ENCODE measurements around the gene ZNF408. TPM values are rescaled to one million over a fixed set of nuclear protein-coding genes. Genes with fewer than 3 reads are reported as not detected.
"Not testable (repeated sequence)": the region's sequence is repeated elsewhere in the genome, so short reads cannot be mapped to it uniquely, and the experiment has no call there.

Gene ZNF408
- total RNA-seq, 2 experiments from 2014 or later: 17.1 to 17.5 TPM

GRCh38 chr11:46710821-46711269, 10.0 kb downstream of the ZNF408 start:
- CTCF ChIA-PET: no interaction called here
- POLR2A ChIA-PET: interaction anchor here (1.4 kb wide), 1 partner anchor 10 kb away, joined by 3 read pairs; the partner anchor contains the start of genes ARHGAP1 and ZNF408
- Mint-ChIP-seq H3K9me3 (no peaks in the 10 kb centered on the region), H3K27me3 (no peaks in the 10 kb centered on the region), H3K4me3 (no peak overlapping the region), H3K27ac (no peak overlapping the region), H3K4me1 (no peaks in the 10 kb centered on the region), H3K36me3 (ENCODE audit: low read depth) (peaks cover 19% of the 10 kb centered on the region)
- DNase-seq: no peak

- no peaks in the 10 kb centered on the region for H3K4me1 Mint-ChIP-seq
- H3K27me3 Mint-ChIP-seq: no peaks in the 10 kb centered on the region
- no peak overlapping the region for H3K27ac Mint-ChIP-seq
- no peaks in the 10 kb centered on the region for H3K9me3 Mint-ChIP-seq
- H3K36me3 Mint-ChIP-seq (ENCODE audit: low read depth): peaks cover 14% of the 10 kb centered on the region
- ChIA-PET POLR2A (interaction anchor here (1.4 kb wide), 1 partner anchor 11 kb away, joined by 3 read pairs; the partner anchor contains the start of genes ARHGAP1 and ZNF408), CTCF (no interaction called here)
- no peak for DNase-seq
- H3K4me3 Mint-ChIP-seq: no peak overlapping the region
Measured at GRCh38 chr11:46711303-46711702, 10.5 kb downstream of the ZNF408 start.

- Mint-ChIP-seq H3K27me3 (no peaks in the 10 kb centered on the region), H3K4me3 (no peak overlapping the region), H3K4me1 (peaks cover under 1% of the 10 kb centered on the region), H3K9me3 (no peaks in the 10 kb centered on the region), H3K36me3 (ENCODE audit: low read depth) (no peaks in the 10 kb centered on the region), H3K27ac (no peak overlapping the region)
- ChIA-PET POLR2A (interaction anchor here (1.4 kb wide), 1 partner anchor 42 kb away, joined by 3 read pairs; no protein-coding TSS in a partner anchor), CTCF (interaction anchor here (1.0 kb wide), 1 partner anchor 11 kb away, joined by 3 read pairs; no protein-coding TSS in a partner anchor)
- DNase-seq: no peak
Measured at GRCh38 chr11:46712874-46713576, 12.2 kb downstream of the ZNF408 start.

GRCh38 chr11:46717825-46718154, 17.0 kb downstream of the ZNF408 start:
- ChIA-PET POLR2A (interaction anchor here (1.5 to 1.6 kb wide), 2 partner anchors 14 to 17 kb away, joined by 4 to 7 read pairs; partner anchors contain the start of genes ARHGAP1 and ZNF408), CTCF (interaction anchor here (1.7 kb wide), 1 partner anchor 189 kb away, joined by 6 read pairs; no protein-coding TSS in a partner anchor)
- H3K4me3 Mint-ChIP-seq; H3K4me1 Mint-ChIP-seq; H3K27me3 Mint-ChIP-seq; DNase-seq; H3K36me3 Mint-ChIP-seq (ENCODE audit: low read depth); H3K9me3 Mint-ChIP-seq; H3K27ac Mint-ChIP-seq: not testable (repeated sequence)

- ChIA-PET POLR2A (interaction anchor here (1.2 to 1.5 kb wide), 2 partner anchors 15 to 52 kb away, joined by 3 to 4 read pairs; no protein-coding TSS in a partner anchor), CTCF (no interaction called here)
- Mint-ChIP-seq H3K27ac (no peak overlapping the region), H3K4me1 (peaks cover 8% of the 10 kb centered on the region), H3K27me3 (no peaks in the 10 kb centered on the region), H3K4me3 (no peak overlapping the region), H3K36me3 (ENCODE audit: low read depth) (no peaks in the 10 kb centered on the region), H3K9me3 (no peaks in the 10 kb centered on the region)
- no peak for DNase-seq
Measured at GRCh38 chr11:46718155-46719019, 17.6 kb downstream of the ZNF408 start.

- no peak for DNase-seq
- POLR2A ChIA-PET: interaction anchor here (1.2 to 1.5 kb wide), 2 partner anchors 16 to 52 kb away, joined by 3 to 4 read pairs; no protein-coding TSS in a partner anchor
- no peak within 1 kb of the TSS for H3K27ac Mint-ChIP-seq
Measured at GRCh38 chr11:46719048-46719542, 18.3 kb downstream of the ZNF408 start, which contains the start of gene F2. F2 (plus strand) TSS chr11:46719213; CDS start chr11:46719236, 23 bp downstream.

GRCh38 chr11:46719543-46720218, 18.9 kb downstream of the ZNF408 start:
- Mint-ChIP-seq H3K4me1 (peaks cover 8% of the 10 kb centered on the region), H3K27ac (no peak overlapping the region), H3K36me3 (ENCODE audit: low read depth) (no peaks in the 10 kb centered on the region), H3K9me3 (no peaks in the 10 kb centered on the region), H3K27me3 (no peaks in the 10 kb centered on the region), H3K4me3 (no peak overlapping the region)
- POLR2A ChIA-PET: interaction anchor here (1.2 to 1.5 kb wide), 2 partner anchors 16 to 51 kb away, joined by 3 to 4 read pairs; no protein-coding TSS in a partner anchor
- DNase-seq: no peak
- CTCF ChIA-PET: no interaction called here

More at GRCh38 chr11:46719048-46719542, 18.3 kb downstream of the ZNF408 start, which contains the start of gene F2:
- CTCF ChIA-PET: no interaction called here
- Mint-ChIP-seq H3K27me3 (no peaks in the 10 kb centered on the region), H3K4me3 (no peak within 1 kb of the TSS), H3K9me3 (no peaks in the 10 kb centered on the region), H3K4me1 (peaks cover 8% of the 10 kb centered on the region), H3K36me3 (ENCODE audit: low read depth) (no peaks in the 10 kb centered on the region)

- ChIA-PET CTCF (no interaction called here), POLR2A (interaction anchor here (1.1 kb wide), 1 partner anchor 18 kb away, joined by 3 read pairs; no protein-coding TSS in a partner anchor)
- Mint-ChIP-seq H3K9me3 (no peaks in the 10 kb centered on the region), H3K4me1 (peaks cover 8% of the 10 kb centered on the region), H3K27me3 (no peaks in the 10 kb centered on the region), H3K4me3 (no peak overlapping the region), H3K27ac (no peak overlapping the region), H3K36me3 (ENCODE audit: low read depth) (no peaks in the 10 kb centered on the region)
- no peak for DNase-seq
Measured at GRCh38 chr11:46721286-46721685, 20.5 kb downstream of the ZNF408 start.

- Mint-ChIP-seq H3K36me3 (ENCODE audit: low read depth) (no peaks in the 10 kb centered on the region), H3K9me3 (no peaks in the 10 kb centered on the region), H3K27ac (no peak overlapping the region), H3K4me1 (peaks cover 8% of the 10 kb centered on the region), H3K4me3 (no peak overlapping the region), H3K27me3 (no peaks in the 10 kb centered on the region)
- CTCF ChIA-PET: no interaction called here
- POLR2A ChIA-PET: interaction anchor here (0.7 kb wide), 1 partner anchor 30 kb away, joined by 3 read pairs; no protein-coding TSS in a partner anchor
- DNase-seq: no peak
Measured at GRCh38 chr11:46722566-46723358, 21.9 kb downstream of the ZNF408 start.

GRCh38 chr11:46723359-46723680, 22.5 kb downstream of the ZNF408 start:
- Mint-ChIP-seq H3K9me3 (no peaks in the 10 kb centered on the region), H3K36me3 (ENCODE audit: low read depth) (no peaks in the 10 kb centered on the region), H3K27ac (no peak overlapping the region), H3K4me3 (no peak overlapping the region), H3K27me3 (no peaks in the 10 kb centered on the region), H3K4me1 (peaks cover 4% of the 10 kb centered on the region)
- ChIA-PET CTCF (no interaction called here), POLR2A (no interaction called here)
- DNase-seq: no peak

- DNase-seq: no peak
- Mint-ChIP-seq H3K36me3 (ENCODE audit: low read depth) (no peaks in the 10 kb centered on the region), H3K27me3 (no peaks in the 10 kb centered on the region), H3K4me3 (no peak overlapping the region), H3K4me1 (no peaks in the 10 kb centered on the region), H3K27ac (no peak overlapping the region), H3K9me3 (no peaks in the 10 kb centered on the region)
- CTCF ChIA-PET: no interaction called here
- POLR2A ChIA-PET: interaction anchor here (0.6 kb wide), 1 partner anchor 497 kb away, joined by 5 read pairs; no protein-coding TSS in a partner anchor
Measured at GRCh38 chr11:46724088-46724487, 23.3 kb downstream of the ZNF408 start.

Measured in activated CD4-positive, alpha-beta memory T cell treated with anti-CD3 and anti-CD28 coated beads, Interleukin-2, amount 10 ng/mL, durations not matched to agents 7 days and 5 days (primary cell).